ENCODE data around the gene FAM120A.
"Not testable (repeated sequence)": the region's sequence is repeated elsewhere in the genome, so short reads cannot be mapped to it uniquely, and the experiment has no call there.

The FAM120A gene

GRCh38 chr9:93512170-93512812 is 60.8 kb downstream of the FAM120A start:
- not testable (repeated sequence) for DNase-seq

- DNase-seq, result no peak
Observed at GRCh38 chr9:93513606-93514005, 62.1 kb downstream of the FAM120A start.

GRCh38 chr9:93517331-93517730 is 65.8 kb downstream of the FAM120A start:
- no peak for DNase-seq

GRCh38 chr9:93520523-93520922 is 69.0 kb downstream of the FAM120A start:
- no peak for DNase-seq

- no peak for DNase-seq
Observed at GRCh38 chr9:93522736-93523135, 71.3 kb downstream of the FAM120A start.

- DNase-seq, result no peak
Observed at GRCh38 chr9:93523518-93524144, 72.1 kb downstream of the FAM120A start.

- no peak for DNase-seq
Observed at GRCh38 chr9:93525476-93525875, 74.0 kb downstream of the FAM120A start.

GRCh38 chr9:93531374-93531773 is 79.9 kb downstream of the FAM120A start:
- no peak for DNase-seq

GRCh38 chr9:93532141-93532540 is 80.7 kb downstream of the FAM120A start:
- no peak for DNase-seq

- no peak for DNase-seq
Observed at GRCh38 chr9:93533863-93534262, 82.4 kb downstream of the FAM120A start.

GRCh38 chr9:93536167-93536566 is 84.7 kb downstream of the FAM120A start:
- no peak for DNase-seq

GRCh38 chr9:93536874-93537273 is 85.4 kb downstream of the FAM120A start:
- DNase-seq, result no peak

- DNase-seq, result no peak
Observed at GRCh38 chr9:93540305-93540704, 88.8 kb downstream of the FAM120A start.

GRCh38 chr9:93541005-93541404 is 89.5 kb downstream of the FAM120A start:
- DNase-seq, result no peak

- no peak for DNase-seq
Observed at GRCh38 chr9:93541581-93542349, 90.3 kb downstream of the FAM120A start.

GRCh38 chr9:93543117-93543516 is 91.6 kb downstream of the FAM120A start:
- no peak for DNase-seq

GRCh38 chr9:93546356-93546755 is 94.9 kb downstream of the FAM120A start:
- DNase-seq, result no peak

- DNase-seq, result no peak
Observed at GRCh38 chr9:93549611-93550010, 98.1 kb downstream of the FAM120A start.

- no peak for DNase-seq
Observed at GRCh38 chr9:93552923-93553322, 101.4 kb downstream of the FAM120A start.

GRCh38 chr9:93555370-93555769 is 103.9 kb downstream of the FAM120A start:
- DNase-seq, result no peak

GRCh38 chr9:93557366-93558137 is 106.1 kb downstream of the FAM120A start:
- DNase-seq, result no peak

- DNase-seq, result no peak
Observed at GRCh38 chr9:93558503-93558902, 107.0 kb downstream of the FAM120A start.

GRCh38 chr9:93560991-93561390 is 109.5 kb downstream of the FAM120A start:
- no peak for DNase-seq

All from CD4-positive, alpha-beta T cell treated with Interleukin-4 for 4 hours (primary cell).